GM12864 (cell line): Measurements from ENCODE around the gene C5AR1.
A peak's percentile ranks its signal among the peaks of the same experiment; 100 is the strongest.

ENCODE experiments used
- DNase-seq: peaks from one replicate; pipeline ENCODE4 v3.0.0-alpha.2; 2011; ENCODE audit warnings: low read depth
- H3K4me3 ChIP-seq: 2 replicates; pipeline ENCODE4 v1.5.1; 2011; ENCODE audit warnings: mild to moderate bottlenecking, low read depth, low read length, control low read depth
- TF ChIP-seq, protein P1 (sequence below): IDR thresholded peaks from 2 replicates; pipeline ENCODE4 v1.5.1; 2011; ENCODE audit warnings: low read depth, mild to moderate bottlenecking, moderate library complexity, low read length, control low read depth, inconsistent platforms; ENCODE audit errors: missing control alignments

C5AR1 gene

DNA sequence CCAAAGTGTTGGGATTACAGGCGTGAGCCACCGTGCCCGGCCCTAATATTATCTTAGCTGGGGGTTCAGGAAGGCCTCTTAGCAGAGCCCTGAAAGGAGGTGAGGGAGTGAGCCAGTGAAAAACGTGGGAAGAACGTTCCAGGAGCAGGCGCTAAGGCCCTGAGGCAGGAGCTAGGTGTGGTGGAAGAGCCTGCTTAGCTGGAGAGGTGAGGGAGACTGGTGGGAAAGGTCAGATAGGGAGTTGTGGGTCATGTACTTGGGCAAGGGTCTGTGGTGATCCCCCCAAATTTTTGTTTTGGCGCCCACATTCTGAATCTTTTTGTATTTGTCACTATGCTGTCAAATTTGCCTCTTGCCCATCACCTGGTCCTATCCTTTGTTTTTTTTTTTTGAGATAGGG, 40.1 kb upstream of the C5AR1 start:
- no peak overlapping the region for H3K4me3 ChIP-seq
- TF ChIP-seq, protein P1, sequence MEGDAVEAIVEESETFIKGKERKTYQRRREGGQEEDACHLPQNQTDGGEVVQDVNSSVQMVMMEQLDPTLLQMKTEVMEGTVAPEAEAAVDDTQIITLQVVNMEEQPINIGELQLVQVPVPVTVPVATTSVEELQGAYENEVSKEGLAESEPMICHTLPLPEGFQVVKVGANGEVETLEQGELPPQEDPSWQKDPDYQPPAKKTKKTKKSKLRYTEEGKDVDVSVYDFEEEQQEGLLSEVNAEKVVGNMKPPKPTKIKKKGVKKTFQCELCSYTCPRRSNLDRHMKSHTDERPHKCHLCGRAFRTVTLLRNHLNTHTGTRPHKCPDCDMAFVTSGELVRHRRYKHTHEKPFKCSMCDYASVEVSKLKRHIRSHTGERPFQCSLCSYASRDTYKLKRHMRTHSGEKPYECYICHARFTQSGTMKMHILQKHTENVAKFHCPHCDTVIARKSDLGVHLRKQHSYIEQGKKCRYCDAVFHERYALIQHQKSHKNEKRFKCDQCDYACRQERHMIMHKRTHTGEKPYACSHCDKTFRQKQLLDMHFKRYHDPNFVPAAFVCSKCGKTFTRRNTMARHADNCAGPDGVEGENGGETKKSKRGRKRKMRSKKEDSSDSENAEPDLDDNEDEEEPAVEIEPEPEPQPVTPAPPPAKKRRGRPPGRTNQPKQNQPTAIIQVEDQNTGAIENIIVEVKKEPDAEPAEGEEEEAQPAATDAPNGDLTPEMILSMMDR: no peak
- no peak for DNase-seq

DNA sequence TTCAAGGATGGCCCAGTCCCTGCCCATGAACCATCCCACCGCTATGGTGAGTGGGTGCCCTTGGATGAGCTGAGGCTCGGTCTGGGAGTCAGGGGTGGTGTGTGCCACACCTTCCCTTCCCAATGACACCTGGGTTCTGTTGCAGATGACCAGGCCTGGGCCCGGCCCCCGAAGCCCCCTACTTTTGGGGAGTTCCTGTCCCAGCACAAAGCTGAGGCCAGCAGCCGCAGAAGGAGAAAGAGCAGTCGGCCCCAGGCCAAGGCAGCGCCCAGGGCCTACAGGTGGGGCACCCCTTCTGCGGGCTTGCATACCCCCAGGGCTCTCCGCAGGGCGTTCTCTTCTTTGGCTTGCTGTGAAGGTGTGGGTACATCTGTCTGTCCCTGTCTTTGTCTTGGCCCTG, 39.3 kb upstream of the C5AR1 start:
- TF ChIP-seq, protein P1: no peak
- H3K4me3 ChIP-seq: no peak overlapping the region
- DNase-seq: no peak

DNA sequence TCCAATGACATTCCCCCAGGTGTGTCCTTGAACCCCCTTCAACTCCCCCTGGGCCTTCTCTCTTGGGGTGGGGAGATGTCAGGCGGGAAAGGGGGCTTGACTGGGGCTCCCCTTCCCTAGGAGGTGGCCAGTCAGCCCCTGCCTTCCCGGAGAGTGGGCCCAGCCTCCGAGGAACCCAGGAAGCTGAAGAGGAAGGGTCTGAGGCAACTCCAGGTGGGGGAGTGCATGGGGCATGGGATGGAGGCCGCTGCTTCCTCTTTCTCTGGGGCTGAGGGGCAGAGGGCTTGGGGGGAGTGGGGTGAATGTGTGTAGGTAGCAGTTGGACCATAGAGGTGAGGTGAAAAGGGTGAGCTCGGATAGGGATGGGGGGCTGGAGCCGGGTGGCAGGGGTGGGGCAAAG, 37.7 kb upstream of the C5AR1 start:
- no peak overlapping the region for H3K4me3 ChIP-seq
- TF ChIP-seq, protein P1: no peak
- no peak for DNase-seq

DNA sequence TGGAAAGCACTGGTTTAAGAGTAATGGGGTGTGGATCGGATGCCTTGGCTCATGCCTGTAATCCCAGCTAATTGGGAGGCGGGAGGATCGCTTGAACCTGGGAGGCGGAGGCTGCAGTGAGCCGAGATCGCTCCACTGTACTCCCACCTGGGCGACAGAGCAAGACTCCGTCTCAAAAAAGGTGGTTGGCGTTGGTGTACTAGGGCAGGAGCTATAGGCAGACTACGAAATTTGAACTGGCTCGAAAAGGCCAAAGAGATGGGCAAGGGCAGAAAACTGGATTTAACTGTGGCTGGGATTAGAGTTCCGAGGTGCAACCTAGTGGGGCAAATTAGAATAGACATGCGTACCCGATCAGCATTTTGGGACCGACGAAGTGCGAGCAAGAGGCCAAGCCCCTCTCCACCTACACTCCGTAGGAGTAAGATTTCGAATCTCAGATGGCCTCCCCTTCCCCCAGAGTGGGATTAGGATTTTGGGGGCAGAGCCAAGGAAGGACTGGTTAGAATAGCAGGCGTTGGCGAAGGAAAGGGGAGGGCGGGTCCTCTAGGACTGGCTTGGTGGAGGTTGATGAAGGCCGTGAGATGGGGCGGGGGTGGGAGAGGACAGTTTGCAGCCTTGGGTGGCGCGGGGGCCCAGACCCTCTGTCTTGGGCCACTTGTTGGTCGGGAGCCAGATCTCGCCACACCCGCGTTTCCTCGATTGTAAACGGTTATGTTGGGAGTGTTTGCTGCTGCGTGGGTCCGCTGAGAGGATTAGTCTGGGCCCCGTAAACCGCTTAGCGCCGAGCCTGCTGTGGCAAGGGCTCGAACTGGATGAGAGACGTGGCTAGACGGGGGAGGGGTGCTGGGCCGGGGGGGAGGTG, 37.0 kb upstream of the C5AR1 start:
- TF ChIP-seq, protein P1: no peak
- no peak for DNase-seq
- H3K4me3 ChIP-seq: peak overlapping the region; percentile 70

DNA sequence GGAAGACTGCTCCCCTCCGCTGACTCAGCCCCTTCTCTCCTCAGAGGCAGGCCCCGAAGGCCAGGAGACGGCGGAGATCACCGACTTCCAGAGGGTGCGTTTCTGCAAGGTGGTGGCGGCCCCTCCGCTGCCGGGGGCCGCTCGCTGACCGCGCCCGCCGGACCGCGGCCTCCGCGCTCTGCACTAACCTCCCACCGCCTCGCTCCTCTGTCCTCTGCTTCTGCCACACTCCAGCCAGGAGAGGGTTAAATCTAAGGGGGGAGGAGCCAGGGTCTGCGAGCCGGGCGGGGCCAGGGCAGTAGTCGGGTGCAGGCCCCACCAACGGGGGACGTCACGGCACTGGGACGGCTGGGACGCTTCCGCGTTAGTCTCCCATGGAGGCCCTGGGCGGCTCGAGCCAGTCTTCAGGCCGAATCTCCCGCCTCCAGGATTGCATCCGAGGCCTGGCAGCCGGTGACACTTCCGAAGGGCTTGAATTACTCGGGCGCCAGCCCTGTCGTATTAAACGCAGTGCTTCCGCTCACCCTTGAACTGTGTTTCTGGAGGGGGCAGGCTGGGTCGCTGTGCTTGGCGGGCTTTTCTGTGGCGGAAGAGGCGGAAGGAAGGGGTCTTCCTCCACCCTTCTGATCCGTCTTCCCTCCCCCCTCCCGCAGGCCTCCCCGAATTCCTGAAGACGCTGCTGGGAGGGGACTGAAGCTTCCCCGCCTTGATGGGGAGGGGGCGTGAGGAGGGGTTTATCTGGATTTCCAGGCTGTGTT, 36.2 kb upstream of the C5AR1 start:
- peak; percentile 75 for DNase-seq
- peak overlapping the region; percentile 70 for H3K4me3 ChIP-seq
- TF ChIP-seq, protein P1: no peak

DNA sequence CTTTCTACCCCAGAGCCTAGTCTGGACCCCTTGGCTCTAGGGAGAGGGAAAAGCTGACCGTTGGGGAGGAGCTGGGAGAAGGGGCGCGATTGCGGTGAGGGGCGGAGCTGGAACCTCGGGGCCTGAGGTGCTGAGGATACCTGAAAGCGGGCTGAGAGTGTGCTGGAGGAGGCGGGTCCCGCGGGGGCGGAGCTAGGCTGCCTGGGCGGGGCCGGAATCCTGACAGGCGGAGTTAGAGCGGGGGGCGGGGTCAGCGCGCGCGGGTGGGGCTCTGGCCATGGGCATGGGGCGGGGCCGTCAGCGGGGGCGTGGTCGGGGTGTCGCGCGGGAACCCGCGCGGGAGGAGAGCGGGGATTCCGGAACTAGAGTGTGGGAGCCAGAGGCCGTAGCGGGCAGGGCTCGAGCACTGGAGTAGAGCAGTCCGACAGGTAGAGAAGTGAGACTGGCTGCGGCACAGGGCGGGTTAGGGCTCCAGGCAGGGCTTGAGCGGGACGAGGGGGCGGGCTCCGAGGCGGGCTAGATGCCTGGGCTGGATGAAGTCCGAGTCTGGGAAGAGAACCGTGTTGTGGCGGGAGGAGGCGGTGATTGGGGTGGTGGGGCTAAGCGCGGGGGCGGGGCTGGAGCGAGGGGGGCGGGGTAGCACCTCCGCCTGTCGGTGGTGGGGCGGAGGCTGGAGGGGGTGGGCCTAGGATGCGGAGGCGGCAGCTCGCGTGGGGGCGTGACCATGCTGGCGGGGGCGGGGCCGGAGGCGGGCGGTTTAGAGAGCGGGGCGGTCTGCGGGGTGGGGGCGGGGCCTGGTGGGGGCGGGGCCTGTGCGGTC, 35.4 kb upstream of the C5AR1 start, which contains the start of gene INAFM1:
Gene INAFM1, plus strand, starts transcription at position 815 of the 820 bp plus-strand sequence. CDS start 35 bp downstream, outside the sequence.
- TF ChIP-seq, protein P1: no peak
- H3K4me3 ChIP-seq: peak within 1 kb of the TSS; percentile 70
- DNase-seq: peak; percentile 66
